Stimulated activated CD4-positive, alpha-beta T cell treated with anti-CD3 and anti-CD28 coated beads, Interleukin-15, amount 100 ng/mL, for 48 hours (primary cell): ENCODE results near the gene DDB1.

Experiments
- DNase-seq, 2 donors: peaks; one replicate each; pipeline ENCODE4 v3.0.0-alpha.2; 2020; ENCODE audit warnings: low read depth in 2 of 2

Gene DDB1

GRCh38 chr11:61356706-61357105 lies 23.8 kb upstream of the DDB1 start:
- DNase-seq, result no peak

GRCh38 chr11:61354208-61354607 lies 21.3 kb upstream of the DDB1 start:
- no peak for DNase-seq

GRCh38 chr11:61353131-61354067 lies 20.5 kb upstream of the DDB1 start:
- no peak for DNase-seq

GRCh38 chr11:61352038-61352437 lies 19.1 kb upstream of the DDB1 start:
- DNase-seq, result no peak

- DNase-seq, result no peak
These were observed 17.9 kb upstream of the DDB1 start for GRCh38 chr11:61350803-61351202.

- DNase-seq, result no peak
These were observed 17.4 kb upstream of the DDB1 start for GRCh38 chr11:61350336-61350735.

- no peak for DNase-seq
These were observed 17.0 kb upstream of the DDB1 start for GRCh38 chr11:61349916-61350315.

GRCh38 chr11:61349189-61349751 lies 16.4 kb upstream of the DDB1 start:
- DNase-seq, result no peak

- DNase-seq, result no peak
These were observed 15.1 kb upstream of the DDB1 start for GRCh38 chr11:61347916-61348461.

- DNase-seq, result no peak
These were observed 13.3 kb upstream of the DDB1 start for GRCh38 chr11:61345954-61346843.

GRCh38 chr11:61345170-61345610 lies 12.3 kb upstream of the DDB1 start:
- DNase-seq, result no peak

- DNase-seq, result no peak
These were observed 11.2 kb upstream of the DDB1 start for GRCh38 chr11:61343792-61344745.

- DNase-seq, result no peak
These were observed 9.4 kb upstream of the DDB1 start for GRCh38 chr11:61342207-61342803.

- no peak for DNase-seq
These were observed 8.8 kb upstream of the DDB1 start for GRCh38 chr11:61341706-61342105.

- DNase-seq, result no peak
These were observed 8.1 kb upstream of the DDB1 start for GRCh38 chr11:61340979-61341378.

- no peak for DNase-seq
These were observed 6.6 kb upstream of the DDB1 start for GRCh38 chr11:61339490-61339878.

- no peak for DNase-seq
These were observed 6.0 kb upstream of the DDB1 start for GRCh38 chr11:61338783-61339489.

- DNase-seq, result no peak
These were observed 5.0 kb upstream of the DDB1 start for GRCh38 chr11:61337706-61338470.
